GM23338 (cell line): ENCODE measurements around the gene KIF4B.

Source experiments
- CTCF ChIP-seq, 2 experiments: fragments of 200-600 bp in 1 of 2; sonication (generic) in 1 of 2; conservative IDR thresholded peaks; 2 replicates each; pipeline versions ENCODE4 v1.5.1 to v1.6.1; 2016 to 2017; ENCODE audit warnings: antibody characterized with exemption in 2 of 2, low read depth in 2 of 2, mild to moderate bottlenecking in 2 of 2, moderate library complexity in 1 of 2
- TF ChIP-seq, protein P1 (sequence below): IDR thresholded peaks from one replicate; pipeline ENCODE4 v1.6.1; 2018; ENCODE audit warnings: antibody characterized with exemption; ENCODE audit not compliant: unreplicated experiment

- TF ChIP-seq, protein P1, sequence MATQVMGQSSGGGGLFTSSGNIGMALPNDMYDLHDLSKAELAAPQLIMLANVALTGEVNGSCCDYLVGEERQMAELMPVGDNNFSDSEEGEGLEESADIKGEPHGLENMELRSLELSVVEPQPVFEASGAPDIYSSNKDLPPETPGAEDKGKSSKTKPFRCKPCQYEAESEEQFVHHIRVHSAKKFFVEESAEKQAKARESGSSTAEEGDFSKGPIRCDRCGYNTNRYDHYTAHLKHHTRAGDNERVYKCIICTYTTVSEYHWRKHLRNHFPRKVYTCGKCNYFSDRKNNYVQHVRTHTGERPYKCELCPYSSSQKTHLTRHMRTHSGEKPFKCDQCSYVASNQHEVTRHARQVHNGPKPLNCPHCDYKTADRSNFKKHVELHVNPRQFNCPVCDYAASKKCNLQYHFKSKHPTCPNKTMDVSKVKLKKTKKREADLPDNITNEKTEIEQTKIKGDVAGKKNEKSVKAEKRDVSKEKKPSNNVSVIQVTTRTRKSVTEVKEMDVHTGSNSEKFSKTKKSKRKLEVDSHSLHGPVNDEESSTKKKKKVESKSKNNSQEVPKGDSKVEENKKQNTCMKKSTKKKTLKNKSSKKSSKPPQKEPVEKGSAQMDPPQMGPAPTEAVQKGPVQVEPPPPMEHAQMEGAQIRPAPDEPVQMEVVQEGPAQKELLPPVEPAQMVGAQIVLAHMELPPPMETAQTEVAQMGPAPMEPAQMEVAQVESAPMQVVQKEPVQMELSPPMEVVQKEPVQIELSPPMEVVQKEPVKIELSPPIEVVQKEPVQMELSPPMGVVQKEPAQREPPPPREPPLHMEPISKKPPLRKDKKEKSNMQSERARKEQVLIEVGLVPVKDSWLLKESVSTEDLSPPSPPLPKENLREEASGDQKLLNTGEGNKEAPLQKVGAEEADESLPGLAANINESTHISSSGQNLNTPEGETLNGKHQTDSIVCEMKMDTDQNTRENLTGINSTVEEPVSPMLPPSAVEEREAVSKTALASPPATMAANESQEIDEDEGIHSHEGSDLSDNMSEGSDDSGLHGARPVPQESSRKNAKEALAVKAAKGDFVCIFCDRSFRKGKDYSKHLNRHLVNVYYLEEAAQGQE: no peak
- TF ChIP-seq CTCF (conservative IDR thresholded peaks at IDR 0.05; ENCODE audit: low read depth in 2 of 2): no peak
Measured at GRCh38 chr5:155010881-155011280, 2.7 kb upstream of the KIF4B start.
